MCF 10A (cell line): ENCODE measurements around the gene LRFN4. TPM values are rescaled to one million over a fixed set of nuclear protein-coding genes. Genes with fewer than 3 reads are reported as not detected.

Experiments
- BruUV-seq: library from RNA; stranded (reverse); fragments of 400-500 nt; replicated peaks from 2 replicates; lab custom pipeline; 2021; lab: Mats Ljungman, UMichigan
- CTCF ChIA-PET: fragments of 300-600 bp; sonication (Branson Sonifier 250); formaldehyde crosslinking; extraction: SDS; loops from one replicate; lab custom pipeline; 2021; ENCODE audit warnings: antibody characterized with exemption, inconsistent platforms; lab: Yijun Ruan, JAX
- POLR2A ChIA-PET: fragments of 300-600, 350-650 bp; sonication (Branson Sonifier 250); formaldehyde crosslinking; extraction: SDS; loops from one replicate; lab custom pipeline; 2020; ENCODE audit warnings: antibody characterized with exemption, inconsistent platforms; lab: Yijun Ruan, JAX
- DNase-seq: peaks from one replicate; pipeline ENCODE4 v3.0.0-alpha.2; 2018; ENCODE audit not compliant: unreplicated experiment
- H3K27ac Mint-ChIP-seq: one replicate; pipeline ENCODE4 v1.8.0; 2022; ENCODE audit warnings: mild to moderate bottlenecking, low read depth, mixed read lengths; ENCODE audit not compliant: unreplicated experiment
- H3K27me3 Mint-ChIP-seq: one replicate; pipeline ENCODE4 v1.8.0; 2022; ENCODE audit warnings: mixed read lengths; ENCODE audit not compliant: insufficient read depth, unreplicated experiment
- H3K36me3 Mint-ChIP-seq: one replicate; pipeline ENCODE4 v1.8.0; 2022; ENCODE audit warnings: mild to moderate bottlenecking, moderate library complexity, mixed read lengths; ENCODE audit not compliant: insufficient read depth, unreplicated experiment
- H3K4me1 Mint-ChIP-seq: one replicate; pipeline ENCODE4 v1.8.0; 2022; ENCODE audit warnings: mixed read lengths; ENCODE audit not compliant: insufficient read depth, unreplicated experiment
- H3K4me3 Mint-ChIP-seq: one replicate; pipeline ENCODE4 v1.8.0; 2022; ENCODE audit warnings: mild to moderate bottlenecking, moderate library complexity, mixed read lengths; ENCODE audit not compliant: unreplicated experiment
- H3K9me3 Mint-ChIP-seq: one replicate; pipeline ENCODE4 v1.8.0; 2022; ENCODE audit warnings: mixed read lengths; ENCODE audit not compliant: unreplicated experiment
- intact Hi-C: fragments of 100-400 bp; cut with micrococcal nuclease; formaldehyde crosslinking; loops from 2 replicates; pipeline ENCODE4 v1.14.1; 2022
- total RNA-seq: library from RNA; stranded (reverse); gene quantifications from 2 replicates; pipeline ENCODE4 v1.2.3, GENCODE V29; 2022
- TF ChIP-seq, protein P1 (sequence below): fragments of 200-600 bp; IDR thresholded peaks from one replicate; pipeline ENCODE4 v1.8.0; 2022; ENCODE audit warnings: antibody characterized with exemption, mild to moderate bottlenecking; ENCODE audit not compliant: unreplicated experiment

LRFN4 gene
- total RNA-seq, 1 experiment from 2014 or later, result 30.4 TPM

GRCh38 chr11:66841861-66842260 lies 15.0 kb upstream of the LRFN4 start:
- peaks cover 28% of the 10 kb centered on the region for H3K4me1 Mint-ChIP-seq
- ChIA-PET POLR2A (interaction anchor here (0.6 to 3.8 kb wide), 20 partner anchors 8 to 499 kb away, joined by 3 to 74 read pairs (median 4); partner anchors contain the start of genes BBS1 and PC), CTCF (interaction anchor here (0.8 to 5.4 kb wide), 6 partner anchors 8 to 433 kb away, joined by 3 to 36 read pairs (median 4); partner anchors contain the start of genes C11orf86 and RBM4B)
- H3K27ac Mint-ChIP-seq, result peak overlapping the region; percentile 94
- H3K4me3 Mint-ChIP-seq, result peak overlapping the region; percentile 82
- DNase-seq, result no peak
- peaks cover 63% of the 10 kb centered on the region for H3K36me3 Mint-ChIP-seq
- H3K9me3 Mint-ChIP-seq, result no peaks in the 10 kb centered on the region
- no TSS peak for BruUV-seq
- intact Hi-C loops, result loop anchor here (5.0 kb wide), 2 partner anchors 115 to 180 kb away; partner anchors contain the start of genes PC and SYT12
- TF ChIP-seq, protein P1, sequence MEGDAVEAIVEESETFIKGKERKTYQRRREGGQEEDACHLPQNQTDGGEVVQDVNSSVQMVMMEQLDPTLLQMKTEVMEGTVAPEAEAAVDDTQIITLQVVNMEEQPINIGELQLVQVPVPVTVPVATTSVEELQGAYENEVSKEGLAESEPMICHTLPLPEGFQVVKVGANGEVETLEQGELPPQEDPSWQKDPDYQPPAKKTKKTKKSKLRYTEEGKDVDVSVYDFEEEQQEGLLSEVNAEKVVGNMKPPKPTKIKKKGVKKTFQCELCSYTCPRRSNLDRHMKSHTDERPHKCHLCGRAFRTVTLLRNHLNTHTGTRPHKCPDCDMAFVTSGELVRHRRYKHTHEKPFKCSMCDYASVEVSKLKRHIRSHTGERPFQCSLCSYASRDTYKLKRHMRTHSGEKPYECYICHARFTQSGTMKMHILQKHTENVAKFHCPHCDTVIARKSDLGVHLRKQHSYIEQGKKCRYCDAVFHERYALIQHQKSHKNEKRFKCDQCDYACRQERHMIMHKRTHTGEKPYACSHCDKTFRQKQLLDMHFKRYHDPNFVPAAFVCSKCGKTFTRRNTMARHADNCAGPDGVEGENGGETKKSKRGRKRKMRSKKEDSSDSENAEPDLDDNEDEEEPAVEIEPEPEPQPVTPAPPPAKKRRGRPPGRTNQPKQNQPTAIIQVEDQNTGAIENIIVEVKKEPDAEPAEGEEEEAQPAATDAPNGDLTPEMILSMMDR, result no peak
- no peaks in the 10 kb centered on the region for H3K27me3 Mint-ChIP-seq

GRCh38 chr11:66842501-66842895 lies 14.4 kb upstream of the LRFN4 start:
- no TSS peak for BruUV-seq
- intact Hi-C loops, result loop anchor here (5.0 kb wide), 2 partner anchors 115 to 180 kb away; partner anchors contain the start of genes PC and SYT12
- TF ChIP-seq, protein P1, result no peak
- no peaks in the 10 kb centered on the region for H3K9me3 Mint-ChIP-seq
- ChIA-PET CTCF (interaction anchor here (1.0 to 5.4 kb wide), 4 partner anchors 9 to 165 kb away, joined by 3 to 36 read pairs (median 6); partner anchors contain the start of genes C11orf86 and RBM4B), POLR2A (interaction anchor here (0.6 to 3.8 kb wide), 27 partner anchors 9 to 332 kb away, joined by 3 to 74 read pairs (median 4); partner anchors contain the start of genes BBS1 and PC)
- peaks cover 64% of the 10 kb centered on the region for H3K36me3 Mint-ChIP-seq
- no peak for DNase-seq
- H3K27ac Mint-ChIP-seq, result peak overlapping the region; percentile 94
- peak overlapping the region; percentile 82 for H3K4me3 Mint-ChIP-seq
- H3K4me1 Mint-ChIP-seq, result peaks cover 28% of the 10 kb centered on the region
- H3K27me3 Mint-ChIP-seq, result no peaks in the 10 kb centered on the region

DNA sequence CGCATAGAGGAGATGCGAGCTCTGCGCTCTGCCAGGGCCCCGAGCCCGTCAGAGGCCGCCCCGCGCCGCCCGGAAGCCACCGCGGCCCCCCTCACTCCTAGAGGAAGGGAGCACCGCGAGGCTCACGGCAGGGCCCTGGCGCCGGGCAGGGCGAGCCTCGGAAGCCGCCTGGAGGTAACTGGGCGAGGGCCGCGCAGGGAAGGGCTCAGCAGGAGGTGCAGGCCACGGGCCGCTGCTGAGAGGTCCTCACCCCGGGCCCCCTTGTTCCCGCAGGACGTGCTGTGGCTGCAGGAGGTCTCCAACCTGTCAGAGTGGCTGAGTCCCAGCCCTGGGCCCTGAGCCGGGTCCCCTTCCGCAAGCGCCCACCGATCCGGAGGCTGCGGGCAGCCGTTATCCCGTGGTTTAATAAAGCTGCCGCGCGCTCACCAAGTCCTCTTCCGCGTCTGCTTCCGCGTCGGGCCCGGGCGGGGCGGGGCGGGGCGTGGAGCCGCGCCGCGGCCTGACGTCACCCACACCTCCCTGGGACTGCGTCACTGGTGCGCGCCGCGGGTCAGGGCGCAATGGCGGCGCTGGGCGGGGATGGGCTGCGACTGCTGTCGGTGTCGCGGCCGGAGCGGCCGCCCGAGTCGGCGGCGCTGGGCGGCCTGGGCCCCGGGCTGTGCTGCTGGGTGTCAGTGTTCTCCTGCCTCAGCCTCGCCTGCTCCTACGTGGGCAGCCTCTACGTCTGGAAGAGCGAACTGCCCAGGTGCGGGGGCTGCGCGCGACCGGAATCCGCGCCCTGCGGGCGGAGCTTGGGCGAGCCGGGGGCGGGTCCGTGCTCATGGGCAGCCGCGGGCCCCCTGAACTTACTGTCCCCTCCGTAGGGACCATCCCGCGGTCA lies 13.7 kb upstream of the LRFN4 start, which contains the start of gene RCE1:
Gene RCE1 (plus strand): TSS at position 546 of the 880 bp plus-strand sequence. CDS start 15 bp downstream, at position 561.
- BruUV-seq, result no TSS peak
- CTCF ChIA-PET, result interaction anchor here (1.0 to 5.4 kb wide), 5 partner anchors 9 to 211 kb away, joined by 4 to 36 read pairs (median 7); partner anchors contain the start of gene C11orf86

More for the DNA sequence above, 13.7 kb upstream of the LRFN4 start, which contains the start of gene RCE1:
- peak; percentile 86 for DNase-seq
- Mint-ChIP-seq H3K27me3 (no peaks in the 10 kb centered on the region), H3K4me3 (peak within 1 kb of the TSS; percentile 82), H3K4me1 (peaks cover 28% of the 10 kb centered on the region), H3K27ac (peak within 1 kb of the TSS; percentile 94), H3K9me3 (no peaks in the 10 kb centered on the region), H3K36me3 (peaks cover 70% of the 10 kb centered on the region)
- intact Hi-C loops, result loop anchor here (1.0 to 5.0 kb wide), 3 partner anchors 114 to 179 kb away; partner anchors contain the start of genes PC and SYT12
- POLR2A ChIA-PET, result interaction anchor here (0.6 to 3.8 kb wide), 33 partner anchors 9 to 842 kb away, joined by 3 to 74 read pairs (median 3); partner anchors contain the start of genes BBS1, C11orf86 and PC
- TF ChIP-seq, protein P1, result no peak
